Peyer's patch (tissue), 4 donors: ENCODE measurements around the gene PCED1B. TPM values are rescaled to one million over a fixed set of nuclear protein-coding genes. Genes with fewer than 3 reads are reported as not detected.
A peak's percentile ranks its signal among the peaks of the same experiment; 100 is the strongest.
"Not testable (repeated sequence)": the region's sequence is repeated elsewhere in the genome, so short reads cannot be mapped to it uniquely, and the experiment has no call there.

ENCODE experiments used
- DNase-seq, 3 donors: peaks; one replicate each; pipeline ENCODE4 v3.0.0-alpha.2; 2017 to 2019
- H3K27ac ChIP-seq, 4 donors: fragments of 200-600 bp; sonication (generic); one replicate each; pipeline ENCODE4 v1.5.1; 2016 to 2019
- H3K27me3 ChIP-seq, 2 donors: fragments of 200-600 bp; sonication (generic); one replicate each; pipeline ENCODE4 v1.5.1; 2019
- H3K36me3 ChIP-seq, 3 donors: fragments of 200-600 bp; sonication (generic); one replicate each; pipeline ENCODE4 v1.5.1; 2016 to 2019
- H3K4me1 ChIP-seq, 4 donors: fragments of 200-600 bp; sonication (generic); one replicate each; pipeline ENCODE4 v1.5.1; 2016 to 2019
- H3K4me3 ChIP-seq, 4 donors: fragments of 200-600 bp; sonication (generic); 1 replicate in 3 of 4; 2 replicates in 1 of 4; pipeline ENCODE4 v1.5.1; 2016 to 2019; ENCODE audit warnings: mild to moderate bottlenecking in 1 of 4
- H3K9me3 ChIP-seq, 4 donors: fragments of 200-600 bp; sonication (generic); one replicate each; pipeline ENCODE4 v1.5.1; 2016 to 2019; ENCODE audit warnings: mild to moderate bottlenecking in 1 of 4
- POLR2A ChIP-seq, 2 donors: fragments of 450-650 bp; IDR thresholded peaks; one replicate each; pipeline ENCODE4 v1.5.1; 2017; ENCODE audit warnings: antibody characterized with exemption in 2 of 2, mild to moderate bottlenecking in 2 of 2, moderate library complexity in 2 of 2
- total RNA-seq, 4 donors: library from RNA; depleted of rRNA; stranded (reverse); fragments of >200 nt; gene quantifications; one replicate each; pipeline ENCODE4 v1.1.0, GENCODE V29; 2016
- TF ChIP-seq, protein P1 (sequence below), 6 experiments: fragments of 450-650 bp in 4 of 6; fragments of 200-600 bp in 2 of 6; sonication (generic) in 1 of 6; IDR thresholded peaks; one replicate each; pipeline ENCODE4 v1.5.1; 2017 to 2019; ENCODE audit warnings: antibody characterized with exemption in 6 of 6, mild to moderate bottlenecking in 3 of 6, moderate library complexity in 1 of 6

The PCED1B gene
- total RNA-seq, 4 donors from 2014 or later = 1.9 to 11.6 (median 2.3) TPM; not detected in 1

DNA sequence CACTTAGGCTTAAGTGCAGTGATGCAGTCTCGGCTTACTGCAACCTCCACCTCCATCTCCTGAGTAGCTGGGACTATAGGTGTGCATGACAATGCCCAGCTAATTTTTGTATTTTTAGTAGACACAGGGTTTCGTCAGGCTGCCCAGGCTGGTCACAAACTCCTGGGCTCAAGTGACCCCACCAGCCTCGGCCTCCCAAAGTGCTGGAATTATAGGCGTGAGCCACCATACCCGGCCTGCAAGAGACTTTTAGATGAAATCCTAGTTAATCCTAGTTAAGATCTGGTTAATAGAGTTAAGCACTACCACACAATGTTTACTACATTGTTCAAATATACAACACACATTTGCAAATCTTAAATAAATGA lies 196.8 kb downstream of the PCED1B start:
- H3K4me3 ChIP-seq = no peak overlapping the region
- no peaks in the 10 kb centered on the region for H3K9me3 ChIP-seq
- no peaks in the 10 kb centered on the region for H3K27me3 ChIP-seq
- TF ChIP-seq, protein P1, sequence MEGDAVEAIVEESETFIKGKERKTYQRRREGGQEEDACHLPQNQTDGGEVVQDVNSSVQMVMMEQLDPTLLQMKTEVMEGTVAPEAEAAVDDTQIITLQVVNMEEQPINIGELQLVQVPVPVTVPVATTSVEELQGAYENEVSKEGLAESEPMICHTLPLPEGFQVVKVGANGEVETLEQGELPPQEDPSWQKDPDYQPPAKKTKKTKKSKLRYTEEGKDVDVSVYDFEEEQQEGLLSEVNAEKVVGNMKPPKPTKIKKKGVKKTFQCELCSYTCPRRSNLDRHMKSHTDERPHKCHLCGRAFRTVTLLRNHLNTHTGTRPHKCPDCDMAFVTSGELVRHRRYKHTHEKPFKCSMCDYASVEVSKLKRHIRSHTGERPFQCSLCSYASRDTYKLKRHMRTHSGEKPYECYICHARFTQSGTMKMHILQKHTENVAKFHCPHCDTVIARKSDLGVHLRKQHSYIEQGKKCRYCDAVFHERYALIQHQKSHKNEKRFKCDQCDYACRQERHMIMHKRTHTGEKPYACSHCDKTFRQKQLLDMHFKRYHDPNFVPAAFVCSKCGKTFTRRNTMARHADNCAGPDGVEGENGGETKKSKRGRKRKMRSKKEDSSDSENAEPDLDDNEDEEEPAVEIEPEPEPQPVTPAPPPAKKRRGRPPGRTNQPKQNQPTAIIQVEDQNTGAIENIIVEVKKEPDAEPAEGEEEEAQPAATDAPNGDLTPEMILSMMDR (IDR thresholded peaks at IDR 0.05) = no peak
- TF ChIP-seq POLR2A (IDR thresholded peaks at IDR 0.05) = no peak
- peaks cover 0 to 22% (median 9%) of the 10 kb centered on the region in 4 donors for H3K4me1 ChIP-seq
- no peaks in the 10 kb centered on the region for H3K36me3 ChIP-seq
- no peak for DNase-seq
- peak overlapping the region; percentile 45 to 76 (median 62) for H3K27ac ChIP-seq

DNA sequence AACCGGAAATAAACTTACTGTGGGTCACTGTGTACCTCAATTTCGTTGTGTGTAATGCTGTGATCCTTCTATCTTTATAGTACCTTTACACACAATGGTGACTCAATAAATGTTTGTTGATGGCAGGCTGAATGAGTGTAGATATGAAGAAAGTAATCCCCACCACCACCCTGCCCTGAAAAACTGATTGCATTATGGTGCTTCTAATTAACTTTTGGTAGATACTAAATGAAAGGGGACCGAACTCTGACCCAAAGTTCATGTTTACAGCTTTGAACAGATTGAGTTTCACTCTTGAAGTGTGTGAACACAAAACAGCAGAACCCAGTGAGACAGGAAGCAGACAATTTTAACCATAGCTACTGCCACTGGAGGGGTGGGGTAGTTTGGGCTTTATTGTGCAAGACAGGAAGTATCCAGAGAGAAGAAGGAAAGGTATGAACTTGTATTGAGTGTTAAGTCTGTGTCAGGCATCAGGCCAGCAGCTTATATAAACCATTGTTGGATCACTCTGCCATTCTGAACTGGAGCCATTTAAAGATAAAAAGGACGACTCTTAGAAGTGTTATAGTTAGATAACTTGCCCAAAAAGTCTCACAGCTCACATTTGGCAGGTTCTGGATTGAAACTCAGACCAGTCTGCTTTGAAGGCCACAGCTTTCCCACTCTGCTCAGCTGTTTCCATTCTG lies 197.3 kb downstream of the PCED1B start:
- H3K27me3 ChIP-seq = no peaks in the 10 kb centered on the region
- TF ChIP-seq, protein P1 (IDR thresholded peaks at IDR 0.05) = no peak
- TF ChIP-seq POLR2A (IDR thresholded peaks at IDR 0.05) = no peak
- peak in 2 of 3 donors; percentile 61 to 78 for DNase-seq
- H3K36me3 ChIP-seq = no peaks in the 10 kb centered on the region
- H3K27ac ChIP-seq = peak overlapping the region; percentile 45 to 76 (median 62)
- H3K4me3 ChIP-seq = no peak overlapping the region
- H3K4me1 ChIP-seq = peaks cover 0 to 22% (median 9%) of the 10 kb centered on the region in 4 donors
- H3K9me3 ChIP-seq = no peaks in the 10 kb centered on the region

DNA sequence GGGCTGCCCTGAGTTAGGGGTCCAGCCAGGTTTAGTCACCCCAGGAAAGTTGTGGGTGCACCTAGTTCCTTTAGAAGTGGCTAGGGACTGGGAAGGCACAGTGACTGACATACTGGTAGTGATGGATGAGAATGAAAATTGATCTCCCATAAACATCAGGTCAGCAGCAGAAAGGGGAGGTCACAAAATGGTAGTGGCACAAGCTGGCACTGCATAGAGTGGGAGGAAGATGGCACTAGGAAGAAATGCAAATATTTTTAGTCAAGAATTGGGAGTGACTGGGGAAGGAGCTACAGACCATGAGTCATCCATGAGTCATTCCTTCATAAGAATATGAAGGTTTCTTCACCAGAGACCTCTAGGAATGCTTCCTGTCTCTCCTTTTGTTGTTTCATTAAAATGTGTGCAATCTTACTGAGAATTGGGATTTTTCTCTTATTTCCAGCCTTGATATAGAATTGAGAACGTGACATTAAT lies 198.6 kb downstream of the PCED1B start:
- no peak overlapping the region for H3K27ac ChIP-seq
- H3K9me3 ChIP-seq = no peaks in the 10 kb centered on the region
- no peak for DNase-seq
- peaks cover 0 to 22% (median 9%) of the 10 kb centered on the region in 4 donors for H3K4me1 ChIP-seq
- no peaks in the 10 kb centered on the region for H3K27me3 ChIP-seq
- no peak overlapping the region for H3K4me3 ChIP-seq
- TF ChIP-seq POLR2A (IDR thresholded peaks at IDR 0.05) = no peak
- TF ChIP-seq, protein P1 (IDR thresholded peaks at IDR 0.05) = no peak
- no peaks in the 10 kb centered on the region for H3K36me3 ChIP-seq

DNA sequence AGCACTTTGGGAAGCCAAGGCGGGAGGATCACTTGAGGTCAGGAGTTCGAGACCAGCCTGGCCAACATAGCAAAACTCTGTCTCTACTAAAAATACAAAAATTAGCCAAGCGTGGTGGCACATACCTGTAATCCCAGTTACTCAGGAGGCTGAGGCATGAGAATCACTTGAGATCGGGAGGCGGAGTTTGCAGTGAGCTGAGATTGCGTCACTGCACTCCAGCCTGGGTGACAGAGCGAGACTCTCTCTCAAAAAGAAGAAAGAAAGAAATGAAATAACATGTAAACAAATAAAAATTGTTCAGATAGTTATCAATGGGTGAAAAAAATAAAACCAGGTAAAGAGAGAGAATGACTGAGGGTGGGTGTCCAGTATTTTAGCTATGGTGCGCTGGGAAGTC lies 200.3 kb downstream of the PCED1B start:
- not testable (repeated sequence) for H3K27ac ChIP-seq, H3K27me3 ChIP-seq, H3K9me3 ChIP-seq, H3K36me3 ChIP-seq, DNase-seq, H3K4me3 ChIP-seq
- peaks cover 0 to 22% (median 9%) of the 10 kb centered on the region in 4 donors for H3K4me1 ChIP-seq

- peaks cover 0 to 20% (median 9%) of the 10 kb centered on the region in 4 donors for H3K4me1 ChIP-seq
- no peaks in the 10 kb centered on the region for H3K36me3 ChIP-seq
- H3K4me3 ChIP-seq = no peak overlapping the region
- no peak for DNase-seq
- no peak overlapping the region for H3K27ac ChIP-seq
- TF ChIP-seq, protein P1 (IDR thresholded peaks at IDR 0.05) = no peak
- TF ChIP-seq POLR2A (IDR thresholded peaks at IDR 0.05) = no peak
- no peaks in the 10 kb centered on the region for H3K9me3 ChIP-seq
- H3K27me3 ChIP-seq = no peaks in the 10 kb centered on the region
Observed at GRCh38 chr12:47280543-47281300, 201.3 kb downstream of the PCED1B start.

- no peak for TF ChIP-seq POLR2A (IDR thresholded peaks at IDR 0.05)
- TF ChIP-seq, protein P1 (IDR thresholded peaks at IDR 0.05) = no peak
- Histone ChIP-seq H3K9me3 (no peaks in the 10 kb centered on the region), H3K27me3 (no peaks in the 10 kb centered on the region), H3K27ac (no peak overlapping the region), H3K36me3 (no peaks in the 10 kb centered on the region), H3K4me1 (peaks cover 0 to 11% (median 9%) of the 10 kb centered on the region in 4 donors), H3K4me3 (no peak overlapping the region)
- no peak for DNase-seq
Observed at GRCh38 chr12:47281667-47282171, 202.3 kb downstream of the PCED1B start.
